Hindlimb muscle (tissue), 1 donor: Measurements from ENCODE around the gene AFAP1. TPM values are rescaled to one million over a fixed set of nuclear protein-coding genes. Genes with fewer than 3 reads are reported as not detected.

Experiments
- DNase-seq: peaks from one replicate; pipeline ENCODE4 v3.0.0-alpha.2; 2013
- polyA plus RNA-seq: library from polyadenylated mRNA; unstranded; fragments of 120-200 nt; gene quantifications from one replicate; pipeline ENCODE4 v1.2.1, GENCODE V29; 2013; ENCODE audit not compliant: insufficient read length

AFAP1 gene, protein sequence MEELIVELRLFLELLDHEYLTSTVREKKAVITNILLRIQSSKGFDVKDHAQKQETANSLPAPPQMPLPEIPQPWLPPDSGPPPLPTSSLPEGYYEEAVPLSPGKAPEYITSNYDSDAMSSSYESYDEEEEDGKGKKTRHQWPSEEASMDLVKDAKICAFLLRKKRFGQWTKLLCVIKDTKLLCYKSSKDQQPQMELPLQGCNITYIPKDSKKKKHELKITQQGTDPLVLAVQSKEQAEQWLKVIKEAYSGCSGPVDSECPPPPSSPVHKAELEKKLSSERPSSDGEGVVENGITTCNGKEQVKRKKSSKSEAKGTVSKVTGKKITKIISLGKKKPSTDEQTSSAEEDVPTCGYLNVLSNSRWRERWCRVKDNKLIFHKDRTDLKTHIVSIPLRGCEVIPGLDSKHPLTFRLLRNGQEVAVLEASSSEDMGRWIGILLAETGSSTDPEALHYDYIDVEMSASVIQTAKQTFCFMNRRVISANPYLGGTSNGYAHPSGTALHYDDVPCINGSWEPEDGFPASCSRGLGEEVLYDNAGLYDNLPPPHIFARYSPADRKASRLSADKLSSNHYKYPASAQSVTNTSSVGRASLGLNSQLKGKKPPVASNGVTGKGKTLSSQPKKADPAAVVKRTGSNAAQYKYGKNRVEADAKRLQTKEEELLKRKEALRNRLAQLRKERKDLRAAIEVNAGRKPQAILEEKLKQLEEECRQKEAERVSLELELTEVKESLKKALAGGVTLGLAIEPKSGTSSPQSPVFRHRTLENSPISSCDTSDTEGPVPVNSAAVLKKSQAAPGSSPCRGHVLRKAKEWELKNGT
- polyA plus RNA-seq: 38.3 TPM

DNA sequence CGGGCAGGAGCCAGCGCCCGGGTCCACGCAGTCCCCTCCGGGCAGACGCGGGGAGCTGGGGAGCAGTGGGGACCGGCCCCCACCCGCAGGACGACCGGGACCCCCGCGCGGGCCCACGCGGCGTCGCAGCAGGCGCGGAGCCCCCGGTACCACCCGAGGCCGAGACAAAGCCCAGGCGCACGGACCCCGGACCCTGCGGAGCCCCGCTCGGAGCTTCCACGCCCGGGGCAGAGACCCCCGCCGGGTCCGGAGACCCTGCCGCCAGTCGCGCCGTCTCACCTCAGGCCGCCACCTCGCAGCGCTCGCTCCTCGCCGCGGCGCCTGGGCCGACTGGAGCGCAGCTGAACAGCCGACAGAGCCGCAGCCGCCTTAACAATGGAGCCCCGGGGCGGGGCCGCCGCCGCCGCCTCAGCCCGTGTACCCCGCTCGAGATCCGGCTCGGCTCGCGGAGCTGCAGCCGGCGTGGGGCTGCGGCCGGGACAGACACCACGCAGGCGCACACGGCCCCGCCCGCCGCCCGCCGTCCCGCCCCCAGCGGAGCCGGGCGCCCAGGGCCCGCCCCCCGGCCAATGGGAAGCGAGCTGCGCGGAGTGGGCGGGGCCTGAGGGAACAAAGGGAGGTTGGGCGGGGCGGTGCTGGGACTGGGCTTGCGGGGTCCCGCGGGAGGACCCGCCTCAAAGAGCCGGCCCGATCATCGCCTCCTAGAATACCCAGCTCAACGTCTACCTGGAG is at the start of gene AFAP1:
AFAP1 (minus strand) TSS at position 485 of the 732 bp plus-strand sequence. CDS start 67,783 bp downstream, outside the sequence.
- DNase-seq: peak; percentile 90

DNA sequence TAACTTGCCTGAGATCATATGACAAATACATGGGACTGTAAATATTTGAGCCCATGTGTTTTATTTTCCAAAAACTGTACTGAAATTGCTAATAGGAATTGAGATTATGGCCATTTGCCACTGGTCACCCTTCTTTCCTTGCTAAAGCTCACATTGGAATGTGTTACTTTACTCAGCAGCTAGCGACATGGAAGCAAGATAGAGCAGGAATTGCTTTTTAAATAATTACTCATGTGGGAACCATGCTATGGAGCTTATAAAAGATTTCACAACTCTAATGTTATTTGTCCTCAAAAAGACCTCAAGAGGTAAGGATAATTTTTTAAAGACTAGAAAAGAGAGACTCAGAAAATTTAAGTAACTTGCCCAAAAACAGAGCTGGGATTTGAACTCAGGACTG is 48.8 kb upstream of the AFAP1 start:
- no peak for DNase-seq

- peak; percentile 66 for DNase-seq
These were observed 47.7 kb upstream of the AFAP1 start for GRCh38 chr4:7987148-7987989.

DNA sequence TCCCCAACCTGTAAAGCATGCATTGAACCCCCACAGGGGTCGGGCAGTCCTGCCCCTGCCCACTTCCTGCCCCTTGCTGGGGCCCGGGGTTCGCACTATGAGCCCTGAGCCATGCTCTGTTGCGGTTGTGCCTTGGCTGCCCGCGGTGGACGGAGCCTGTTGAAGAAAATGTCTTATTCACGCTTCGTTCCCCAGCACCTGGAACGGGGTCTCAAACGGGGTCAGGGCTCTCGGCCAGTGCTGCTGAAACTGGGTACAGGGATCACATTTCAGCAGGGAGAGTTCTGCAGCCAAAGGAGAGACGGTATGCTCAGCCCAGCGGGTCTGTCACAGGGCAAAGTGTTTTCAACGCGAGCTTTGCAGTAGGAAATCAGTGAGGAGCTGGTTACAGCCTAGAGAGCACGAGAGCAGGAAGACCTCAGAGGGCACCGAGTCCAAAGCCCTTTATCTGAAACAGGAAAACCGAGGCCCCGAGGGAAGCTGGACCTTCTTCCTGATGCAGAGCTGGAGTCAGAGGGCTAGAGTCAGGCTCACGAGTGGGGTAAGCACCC is 46.3 kb upstream of the AFAP1 start:
- no peak for DNase-seq

DNA sequence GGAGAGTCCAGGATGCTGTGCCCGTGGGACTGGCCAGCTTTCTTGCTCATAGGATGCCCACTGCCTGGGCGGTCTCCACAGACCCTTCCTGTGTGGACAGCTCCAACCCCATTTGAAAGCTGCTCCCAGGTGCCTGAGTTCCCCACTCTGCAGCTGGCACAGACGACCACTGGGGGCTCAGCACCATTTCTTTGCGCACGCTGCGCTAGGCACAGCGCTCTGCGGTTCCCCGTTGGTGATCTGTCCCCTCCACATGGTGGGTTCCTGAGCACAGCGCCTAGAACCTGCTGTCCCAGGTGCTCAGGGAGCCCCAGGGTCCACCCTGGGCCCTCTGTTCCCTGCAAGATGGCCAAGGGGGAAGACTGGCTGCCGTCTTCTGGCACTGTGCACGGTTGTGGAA is 45.4 kb upstream of the AFAP1 start:
- no peak for DNase-seq

DNA sequence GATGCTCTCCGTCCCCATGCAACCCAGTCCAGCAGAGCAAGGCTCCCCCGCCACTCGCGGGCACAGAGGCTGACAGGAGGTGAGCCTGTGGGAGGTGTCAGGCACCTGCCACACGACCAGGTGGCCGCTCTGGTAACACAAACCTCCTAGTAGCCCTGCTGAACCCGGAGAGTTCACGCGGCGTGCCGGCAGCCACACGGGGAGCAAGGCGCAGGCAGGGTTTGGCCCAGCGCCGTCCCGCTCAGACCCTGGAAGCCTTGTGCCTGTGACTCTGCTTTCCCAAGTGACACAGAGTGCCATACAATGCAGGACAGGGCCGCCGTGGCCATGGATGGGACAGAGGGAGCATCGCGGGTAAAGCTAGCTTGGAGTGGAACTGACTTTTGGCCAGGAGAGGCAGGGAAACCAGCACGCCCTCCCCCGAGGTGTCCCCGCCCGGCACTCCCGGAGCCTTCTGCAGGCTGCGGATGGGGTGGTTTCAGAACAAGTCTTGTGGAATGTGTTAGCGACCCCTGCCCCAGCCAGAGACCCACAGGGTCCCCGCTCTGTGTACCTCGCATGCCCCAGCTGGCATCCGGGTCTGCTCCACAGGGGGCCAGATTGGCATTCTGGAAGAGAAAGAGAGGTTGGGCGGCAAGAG is 44.7 kb upstream of the AFAP1 start:
- no peak for DNase-seq

DNA sequence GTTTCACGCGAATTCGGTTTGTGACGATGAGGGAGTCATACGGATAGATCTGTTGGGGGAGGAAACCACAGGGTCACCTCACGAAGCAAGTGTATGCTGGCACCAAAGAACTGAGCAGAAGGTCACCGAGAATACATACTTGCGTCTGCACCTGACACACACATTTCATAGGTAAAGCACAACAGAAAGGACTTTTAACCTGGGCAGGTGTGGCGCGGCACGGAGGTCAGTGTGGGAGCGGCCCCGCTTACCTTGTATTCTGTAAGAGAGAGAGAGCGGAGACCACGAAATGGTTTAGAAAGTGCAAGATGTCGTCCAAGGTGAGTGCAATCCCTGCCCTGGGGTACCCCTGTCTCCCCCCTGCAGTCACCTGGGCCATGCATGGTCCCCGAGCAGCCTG is 43.6 kb upstream of the AFAP1 start:
- DNase-seq: no peak

- DNase-seq: no peak
These were observed 42.2 kb upstream of the AFAP1 start for GRCh38 chr4:7981738-7982394.

GRCh38 chr4:7980036-7980435 is 40.4 kb upstream of the AFAP1 start:
- DNase-seq: no peak

DNA sequence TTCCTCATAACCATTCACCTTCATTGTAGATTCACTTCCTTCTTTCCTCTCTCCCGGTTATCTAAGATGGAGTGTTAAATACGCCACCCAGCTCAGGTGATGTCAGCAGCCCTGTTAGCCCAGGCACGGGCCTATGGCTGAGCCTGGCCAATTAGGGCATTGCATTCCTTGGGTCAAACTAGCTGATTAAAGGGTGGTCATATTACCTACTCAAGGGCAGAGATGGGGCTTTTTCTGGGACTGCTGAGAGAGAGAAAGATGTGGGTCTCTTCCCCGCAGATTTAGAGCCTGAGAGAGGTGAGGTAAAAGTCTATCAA is 39.9 kb upstream of the AFAP1 start:
- DNase-seq: no peak

DNA sequence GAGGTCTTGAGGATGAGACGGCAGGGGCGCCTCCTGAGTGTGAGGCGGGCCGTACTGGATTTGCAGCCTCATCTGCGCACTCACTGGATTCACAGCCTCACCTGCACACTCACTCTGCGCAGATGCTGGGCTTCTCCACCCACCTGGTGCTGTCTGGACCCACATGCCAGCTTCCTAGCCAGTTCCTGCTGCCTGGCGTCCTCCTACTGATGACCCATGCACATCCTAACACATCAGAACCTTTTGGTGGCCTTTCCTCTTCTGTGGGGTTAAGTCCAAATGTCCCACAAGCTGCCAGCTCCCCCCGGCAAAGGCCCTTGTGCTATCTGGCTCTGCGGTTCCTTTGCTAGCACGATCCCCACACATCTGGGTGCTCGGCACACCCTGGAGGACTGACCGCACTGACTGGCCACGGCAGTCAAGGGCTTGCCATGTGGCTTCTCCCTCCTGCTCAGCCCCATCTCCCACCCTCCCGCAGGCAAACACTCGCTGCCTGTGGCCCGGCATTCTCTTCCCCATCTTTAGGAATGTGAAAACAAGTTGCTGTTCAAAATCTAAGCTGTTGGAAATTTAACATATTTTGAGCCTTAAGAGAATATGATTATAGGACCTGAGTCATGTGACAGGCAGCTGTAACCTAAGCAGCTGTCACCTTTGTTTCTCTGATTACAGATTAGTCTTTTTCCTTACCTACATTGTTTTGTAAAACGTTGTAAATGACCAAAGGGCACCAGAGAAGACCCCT is 39.4 kb upstream of the AFAP1 start:
- DNase-seq: no peak

DNA sequence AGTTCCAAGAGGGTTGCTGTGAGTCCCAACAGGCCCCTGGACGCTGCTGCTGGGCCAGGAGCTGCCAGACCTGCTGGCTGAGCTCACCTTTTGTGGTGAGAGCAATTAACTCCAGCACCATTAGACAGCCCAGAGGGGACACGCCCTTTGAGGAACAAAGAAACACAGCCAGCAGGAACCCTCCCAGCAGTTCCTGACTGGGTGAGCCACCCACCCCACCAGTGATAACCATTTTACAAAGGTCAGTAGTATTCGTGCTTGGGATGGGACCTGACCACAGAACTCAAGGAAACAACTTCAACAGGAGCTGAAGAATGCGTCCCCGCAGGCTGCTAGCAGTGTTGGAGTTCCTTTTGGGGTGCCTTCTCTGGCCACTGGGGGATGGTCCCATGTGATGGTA is 38.8 kb upstream of the AFAP1 start:
- no peak for DNase-seq

GRCh38 chr4:7976634-7977033 is 37.0 kb upstream of the AFAP1 start:
- no peak for DNase-seq

- no peak for DNase-seq
These were observed 36.4 kb upstream of the AFAP1 start for GRCh38 chr4:7976025-7976424.

GRCh38 chr4:7974425-7974824 is 34.8 kb upstream of the AFAP1 start:
- DNase-seq: no peak

DNA sequence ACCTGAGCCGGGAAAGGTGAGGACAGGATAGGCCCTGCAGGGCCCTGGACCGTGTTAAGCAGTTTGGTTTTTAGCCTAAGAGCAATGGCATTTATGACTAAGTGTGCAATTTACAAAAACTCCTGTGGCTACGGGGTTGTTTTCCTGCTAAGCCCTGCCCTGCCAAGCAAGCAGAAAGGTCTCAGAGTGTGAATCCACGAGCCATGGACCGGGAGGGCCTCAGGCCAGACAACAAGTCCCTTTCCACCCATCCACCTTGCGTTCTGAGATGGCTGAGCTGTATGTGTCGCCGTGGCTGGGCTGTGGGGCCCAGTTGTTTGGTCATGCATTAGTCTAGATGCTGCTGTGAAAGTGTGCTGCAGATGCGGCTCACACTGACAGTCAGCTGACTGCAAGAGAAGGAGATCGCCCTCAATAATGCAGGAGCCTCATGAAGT is 33.9 kb upstream of the AFAP1 start:
- no peak for DNase-seq

DNA sequence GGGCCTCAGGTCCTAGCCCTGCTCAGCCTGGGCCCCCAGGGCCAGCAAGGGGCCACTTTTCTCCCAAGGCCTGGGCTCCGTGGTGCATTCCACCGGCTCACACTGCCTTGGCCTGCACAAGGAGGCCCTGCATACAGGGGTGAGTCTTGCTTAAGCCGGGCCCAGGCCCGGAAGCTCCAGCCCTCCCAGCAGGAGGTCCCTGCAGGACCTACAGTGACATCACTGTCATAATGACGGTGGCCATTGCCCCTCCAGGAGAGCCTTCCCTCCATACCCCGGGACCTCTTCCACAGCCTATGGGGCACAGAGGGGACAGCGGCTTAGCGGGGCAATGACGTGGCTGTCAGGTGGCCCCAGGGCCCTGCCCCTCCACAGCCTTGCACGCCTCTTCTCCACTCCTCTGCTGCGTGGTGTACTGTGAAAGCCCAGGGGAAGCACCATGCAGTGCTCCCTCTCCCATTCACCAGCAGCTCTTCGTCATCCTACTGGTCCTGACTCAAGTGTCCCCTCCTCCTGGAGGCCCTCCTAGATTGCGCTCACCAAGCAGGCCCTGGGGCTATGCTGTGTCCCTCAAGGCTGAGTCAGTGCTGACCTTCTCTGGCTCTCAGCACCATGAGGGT is 32.3 kb upstream of the AFAP1 start:
- no peak for DNase-seq

DNA sequence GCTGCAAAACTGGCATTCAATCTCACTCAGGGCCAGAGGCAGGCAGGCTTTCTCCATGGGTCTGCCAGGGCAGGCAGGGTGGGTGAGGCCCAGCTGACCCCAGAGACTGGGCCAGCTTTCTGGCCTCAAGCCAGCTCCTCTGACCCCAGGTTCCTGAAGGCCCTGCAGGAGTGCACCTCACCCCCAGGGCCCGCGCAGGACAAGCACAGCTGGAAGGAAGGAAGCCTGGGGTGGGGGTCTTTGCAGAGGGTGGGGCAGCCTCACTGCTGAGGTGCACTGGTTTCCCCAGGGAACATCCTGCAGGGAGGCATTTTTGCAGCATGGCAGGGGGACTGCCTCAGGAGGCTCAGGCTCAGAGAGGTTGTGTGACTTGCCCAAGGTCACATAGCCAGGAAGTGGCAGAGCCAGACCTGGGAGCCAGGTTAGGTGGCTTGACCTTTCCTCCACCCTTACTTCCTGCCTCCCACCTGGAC is 31.5 kb upstream of the AFAP1 start:
- no peak for DNase-seq

- DNase-seq: no peak
These were observed 30.8 kb upstream of the AFAP1 start for GRCh38 chr4:7970361-7970946.
